Right ventricle myocardium inferior (tissue), 1 donor: ENCODE measurements around the gene ZNF469. TPM values are rescaled to one million over a fixed set of nuclear protein-coding genes. Genes with fewer than 3 reads are reported as not detected.
A peak's percentile ranks its signal among the peaks of the same experiment; 100 is the strongest.

Source experiments
- ATAC-seq: fragments of 200-7000 bp; cut with Tn5 transposase; one replicate; pipeline ENCODE4 v1.9.1; 2020; ENCODE audit warnings: mild to moderate bottlenecking, moderate library complexity
- DNase-seq: peaks from one replicate; pipeline ENCODE4 v3.0.0; 2021; ENCODE audit errors: missing footprints
- intact Hi-C: fragments of 100-400 bp; cut with DNase I; formaldehyde crosslinking; loops from one replicate; pipeline ENCODE4 v1.11.0; 2022
- long read RNA-seq: library from polyadenylated mRNA; unstranded; transcript quantifications from one replicate; pipeline ENCODE4 v2.0.0, GENCODE V29; 2021
- total RNA-seq: library from RNA; stranded (reverse); fragmentation: NEBNext Ultra II Directional; extraction: Animal tissue kit (Norgen Biotek cat#: 25700); gene quantifications from one replicate; pipeline ENCODE4 v1.2.1, GENCODE V29; 2021
- donor health status: DM: no; HTN: yes; CAD: no; lungs with severe emphysema.

Gene ZNF469, protein sequence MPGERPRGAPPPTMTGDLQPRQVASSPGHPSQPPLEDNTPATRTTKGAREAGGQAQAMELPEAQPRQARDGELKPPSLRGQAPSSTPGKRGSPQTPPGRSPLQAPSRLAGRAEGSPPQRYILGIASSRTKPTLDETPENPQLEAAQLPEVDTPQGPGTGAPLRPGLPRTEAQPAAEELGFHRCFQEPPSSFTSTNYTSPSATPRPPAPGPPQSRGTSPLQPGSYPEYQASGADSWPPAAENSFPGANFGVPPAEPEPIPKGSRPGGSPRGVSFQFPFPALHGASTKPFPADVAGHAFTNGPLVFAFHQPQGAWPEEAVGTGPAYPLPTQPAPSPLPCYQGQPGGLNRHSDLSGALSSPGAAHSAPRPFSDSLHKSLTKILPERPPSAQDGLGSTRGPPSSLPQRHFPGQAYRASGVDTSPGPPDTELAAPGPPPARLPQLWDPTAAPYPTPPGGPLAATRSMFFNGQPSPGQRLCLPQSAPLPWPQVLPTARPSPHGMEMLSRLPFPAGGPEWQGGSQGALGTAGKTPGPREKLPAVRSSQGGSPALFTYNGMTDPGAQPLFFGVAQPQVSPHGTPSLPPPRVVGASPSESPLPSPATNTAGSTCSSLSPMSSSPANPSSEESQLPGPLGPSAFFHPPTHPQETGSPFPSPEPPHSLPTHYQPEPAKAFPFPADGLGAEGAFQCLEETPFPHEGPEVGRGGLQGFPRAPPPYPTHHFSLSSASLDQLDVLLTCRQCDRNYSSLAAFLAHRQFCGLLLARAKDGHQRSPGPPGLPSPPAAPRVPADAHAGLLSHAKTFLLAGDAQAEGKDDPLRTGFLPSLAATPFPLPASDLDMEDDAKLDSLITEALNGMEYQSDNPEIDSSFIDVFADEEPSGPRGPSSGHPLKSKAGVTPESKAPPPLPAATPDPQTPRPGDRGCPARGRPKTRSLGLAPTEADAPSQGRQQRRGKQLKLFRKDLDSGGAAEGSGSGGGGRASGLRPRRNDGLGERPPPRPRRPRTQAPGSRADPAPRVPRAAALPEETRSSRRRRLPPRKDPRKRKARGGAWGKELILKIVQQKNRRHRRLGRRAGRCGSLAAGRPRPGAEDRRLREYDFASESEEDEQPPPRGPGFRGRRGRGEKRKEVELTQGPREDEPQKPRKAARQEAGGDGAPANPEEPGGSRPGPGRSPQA (N-terminal part only)
- 0.92 TPM for total RNA-seq
- long read RNA-seq = 0 reads

DNA sequence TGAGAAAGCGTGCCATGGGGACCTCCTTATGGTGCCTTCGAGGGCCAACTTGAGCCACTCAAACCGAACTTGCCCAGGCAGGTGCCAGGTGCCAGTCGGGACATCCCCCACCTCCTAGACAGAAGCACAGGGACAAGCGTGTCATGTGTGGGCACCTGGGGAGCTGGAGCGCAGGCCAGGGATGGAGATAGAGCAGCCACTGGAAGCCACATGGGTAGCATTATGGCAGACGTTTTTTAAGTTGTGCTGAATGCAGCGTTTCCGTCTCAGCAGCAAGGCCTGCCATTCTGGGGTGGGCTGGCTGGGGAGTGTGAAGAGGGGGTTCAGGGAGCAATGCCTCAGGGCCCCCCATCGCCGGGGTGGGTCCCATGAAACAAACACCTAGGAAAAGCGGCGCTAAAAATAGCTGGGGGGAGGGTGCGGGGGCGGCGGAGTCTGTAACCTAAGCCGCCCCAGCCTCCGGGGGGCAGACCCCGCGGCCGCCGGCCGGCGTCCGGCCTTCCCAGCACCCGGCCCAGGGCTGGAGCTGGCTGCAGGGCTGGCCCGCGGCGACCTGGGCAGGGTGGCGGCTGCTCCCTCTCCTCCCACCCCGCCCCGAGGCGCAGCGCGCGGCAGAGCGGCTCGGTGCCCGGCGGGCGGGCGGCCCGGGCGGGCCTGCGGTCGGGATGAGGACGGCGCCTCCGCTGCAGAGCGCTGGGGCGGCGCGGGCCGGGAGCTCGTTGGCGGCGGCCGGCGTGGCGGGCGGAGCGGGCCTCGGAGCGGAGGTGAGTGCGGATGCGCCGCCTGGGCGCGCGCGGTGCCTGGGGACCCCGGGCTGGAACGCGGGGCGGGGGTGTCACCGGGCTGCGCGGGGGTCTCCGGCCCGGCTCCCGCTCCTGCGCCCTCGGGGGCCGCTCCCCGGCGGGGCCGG, at the start of gene ZNF469:
Gene ZNF469, plus strand, starts transcription at position 469 of the 910 bp plus-strand sequence. CDS start 44,512 bp downstream, outside the sequence.
- ATAC-seq (peak; percentile 20), DNase-seq (peak; percentile 58)
- intact Hi-C loops = no loop called here

DNA sequence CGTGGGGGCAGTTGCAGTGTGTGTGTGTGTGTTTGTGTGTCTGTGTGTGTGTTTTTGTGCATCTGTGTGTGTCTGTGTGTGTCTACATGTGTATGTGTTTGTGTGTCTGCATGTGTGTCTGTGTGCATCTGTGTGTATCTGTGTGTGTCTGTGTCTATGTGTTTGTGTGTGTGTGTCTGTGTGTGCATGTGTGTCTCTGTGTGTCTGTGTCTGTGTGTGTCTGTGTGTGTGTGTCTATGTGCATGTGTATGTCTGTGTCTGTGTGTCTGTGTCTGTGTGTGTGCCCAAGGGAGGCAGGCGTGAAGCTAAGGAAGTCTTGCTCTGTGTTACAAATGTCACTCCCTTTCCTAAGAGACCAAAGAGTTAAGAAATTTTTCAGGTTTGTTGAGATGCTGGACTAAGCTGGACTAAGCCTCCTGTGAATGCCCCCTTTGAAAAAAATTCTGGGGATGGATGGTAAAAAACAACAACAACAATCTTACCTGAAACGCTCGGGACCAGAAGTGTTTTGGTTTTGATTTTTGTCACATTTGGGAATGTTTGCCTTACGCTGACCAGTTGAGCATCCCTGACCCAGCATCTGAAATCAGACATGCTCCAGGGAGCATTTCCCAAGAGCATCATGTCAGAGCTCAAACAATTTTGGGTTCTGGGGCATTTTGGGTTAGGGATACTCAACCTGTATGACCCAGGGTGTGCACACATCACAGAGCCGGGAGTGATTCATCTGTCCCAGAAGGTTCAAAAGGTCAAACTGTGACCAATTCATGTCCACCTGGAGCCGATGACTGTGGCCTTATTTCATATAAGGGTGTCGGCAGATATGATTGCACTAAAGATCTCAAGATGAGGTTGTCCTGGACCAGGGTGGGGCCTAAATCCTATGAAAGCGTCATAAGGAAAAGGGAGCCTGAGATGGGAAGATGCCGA, 48.6 kb upstream of the ZNF469 start:
- DNase-seq (no peak), ATAC-seq (no peak)
- intact Hi-C loops = no loop called here

DNA sequence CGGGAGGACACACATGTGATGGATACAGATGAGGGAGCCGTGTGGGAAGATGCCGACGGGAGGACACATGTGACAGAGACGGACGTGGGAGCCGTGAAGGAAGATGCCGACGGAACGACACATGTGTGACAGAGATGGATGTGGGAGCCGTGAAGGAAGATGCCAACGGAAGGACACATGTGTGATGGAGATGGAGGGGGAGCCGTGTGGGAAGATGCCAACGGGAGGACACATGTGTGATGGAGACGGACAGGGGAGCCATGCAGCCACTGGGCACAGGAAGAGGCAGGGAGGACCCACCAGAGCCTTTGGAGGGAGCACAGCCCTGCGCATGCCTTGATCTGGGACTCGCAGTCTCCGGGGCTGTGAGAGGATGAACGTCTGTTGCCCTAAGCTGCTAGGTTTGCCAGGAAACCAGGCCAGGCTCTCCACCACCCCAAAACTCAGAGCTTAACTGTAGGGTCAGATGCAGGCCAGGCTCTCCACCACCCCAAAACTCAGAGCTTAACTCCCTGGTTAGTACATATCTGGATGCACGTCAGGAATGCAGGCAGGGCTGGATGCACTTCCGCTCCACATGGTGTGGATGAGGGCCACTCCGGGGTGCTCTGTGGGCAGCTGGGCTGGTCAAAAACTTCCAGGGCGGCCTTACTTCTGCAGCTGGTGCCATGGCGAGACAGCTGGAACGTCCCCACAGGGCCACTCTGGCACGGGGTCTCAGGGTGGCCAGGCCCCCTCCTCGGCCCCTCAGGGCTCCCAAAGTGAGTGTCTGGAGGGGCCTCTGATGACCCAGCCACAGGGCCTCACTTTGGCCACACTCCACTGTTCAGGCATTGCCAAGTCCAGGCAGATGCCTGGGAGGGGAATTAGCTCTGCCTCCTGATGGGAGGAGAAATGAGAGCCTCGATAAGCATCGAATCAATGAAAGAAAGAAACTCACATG, 47.7 kb upstream of the ZNF469 start:
- ATAC-seq = no peak
- no peak for DNase-seq
- intact Hi-C loops = no loop called here

DNA sequence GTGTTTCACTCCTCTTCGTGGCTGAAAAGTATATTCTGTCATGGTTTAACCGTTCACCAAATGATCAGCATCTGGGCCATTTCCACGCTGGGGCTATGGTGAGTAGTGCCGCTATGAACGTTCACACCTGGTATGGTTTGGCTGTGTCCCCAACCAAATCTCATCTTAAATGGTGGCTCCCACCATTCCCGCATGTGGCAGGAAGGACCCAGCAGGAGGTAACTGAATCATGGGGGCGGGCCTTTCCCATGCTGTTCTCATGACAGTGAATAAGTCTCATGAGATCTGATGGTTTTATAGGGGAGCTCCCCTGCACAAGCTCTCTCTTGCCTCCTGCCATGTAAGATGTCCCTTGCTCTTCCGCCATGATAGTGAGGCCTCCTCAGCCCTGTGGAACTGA, 45.7 kb upstream of the ZNF469 start:
- DNase-seq = no peak
- intact Hi-C loops = no loop called here
- ATAC-seq = no peak

DNA sequence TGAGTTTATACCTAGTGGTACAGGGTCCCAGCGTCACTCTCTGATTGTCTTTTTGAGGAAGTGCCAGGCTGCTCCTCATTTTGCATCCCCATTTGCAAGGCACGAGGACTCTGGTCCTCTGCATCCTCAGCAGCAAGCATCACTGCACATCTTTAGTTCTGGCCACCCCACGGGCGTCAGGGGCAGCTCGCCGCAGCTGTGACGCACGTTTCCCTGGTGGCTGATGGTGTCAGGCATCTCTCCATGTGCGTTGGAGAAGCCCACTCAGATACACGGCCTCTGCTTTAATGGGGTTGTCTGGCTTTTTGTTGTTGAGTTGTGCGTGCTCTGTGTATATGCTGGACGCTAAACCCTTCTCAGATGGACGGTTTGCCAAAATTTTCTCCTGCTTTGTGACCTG, 45.2 kb upstream of the ZNF469 start:
- intact Hi-C loops = no loop called here
- no peak for DNase-seq
- no peak for ATAC-seq

DNA sequence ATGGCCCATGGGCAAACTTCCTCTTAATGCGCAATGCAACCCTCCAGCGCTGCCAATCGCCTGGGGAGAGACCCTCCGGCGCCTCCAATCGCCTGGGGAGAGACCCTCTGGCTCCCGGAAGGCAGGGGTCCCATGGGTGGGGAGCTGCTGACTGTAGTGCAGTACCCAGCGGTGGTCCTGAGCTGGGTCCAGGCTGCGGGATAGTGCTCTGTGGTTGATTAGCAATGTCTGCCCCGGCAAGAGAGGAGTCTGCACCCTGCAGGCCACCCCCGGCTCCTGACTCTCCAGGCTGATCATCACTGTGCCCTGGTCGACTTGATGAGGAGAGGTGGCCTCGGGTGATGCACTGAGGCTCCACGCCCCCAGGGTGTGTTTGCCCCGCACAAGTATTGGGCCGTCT, 44.6 kb upstream of the ZNF469 start:
- intact Hi-C loops = no loop called here
- DNase-seq (peak; percentile 22), ATAC-seq (no peak)

DNA sequence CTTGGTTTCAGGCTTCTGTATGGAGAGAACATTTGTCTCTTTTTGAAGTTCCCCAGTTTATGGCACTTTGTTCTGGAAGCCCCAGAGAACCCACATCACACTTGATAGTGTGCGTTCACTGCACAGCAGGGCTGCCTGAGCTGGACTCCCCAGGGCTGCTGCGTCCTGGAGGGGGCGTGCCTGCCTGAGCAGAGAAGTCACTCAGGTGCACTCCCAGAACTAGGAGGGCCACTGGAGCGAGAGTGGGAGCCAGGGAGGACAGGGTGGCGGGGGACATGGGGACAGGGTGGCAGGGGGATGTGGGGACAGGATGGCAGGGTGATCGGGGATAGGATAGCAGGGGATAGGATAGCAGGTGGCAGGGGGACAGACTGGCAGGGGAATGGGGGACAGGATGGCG, 43.9 kb upstream of the ZNF469 start:
- no peak for DNase-seq
- intact Hi-C loops = no loop called here
- ATAC-seq = no peak

DNA sequence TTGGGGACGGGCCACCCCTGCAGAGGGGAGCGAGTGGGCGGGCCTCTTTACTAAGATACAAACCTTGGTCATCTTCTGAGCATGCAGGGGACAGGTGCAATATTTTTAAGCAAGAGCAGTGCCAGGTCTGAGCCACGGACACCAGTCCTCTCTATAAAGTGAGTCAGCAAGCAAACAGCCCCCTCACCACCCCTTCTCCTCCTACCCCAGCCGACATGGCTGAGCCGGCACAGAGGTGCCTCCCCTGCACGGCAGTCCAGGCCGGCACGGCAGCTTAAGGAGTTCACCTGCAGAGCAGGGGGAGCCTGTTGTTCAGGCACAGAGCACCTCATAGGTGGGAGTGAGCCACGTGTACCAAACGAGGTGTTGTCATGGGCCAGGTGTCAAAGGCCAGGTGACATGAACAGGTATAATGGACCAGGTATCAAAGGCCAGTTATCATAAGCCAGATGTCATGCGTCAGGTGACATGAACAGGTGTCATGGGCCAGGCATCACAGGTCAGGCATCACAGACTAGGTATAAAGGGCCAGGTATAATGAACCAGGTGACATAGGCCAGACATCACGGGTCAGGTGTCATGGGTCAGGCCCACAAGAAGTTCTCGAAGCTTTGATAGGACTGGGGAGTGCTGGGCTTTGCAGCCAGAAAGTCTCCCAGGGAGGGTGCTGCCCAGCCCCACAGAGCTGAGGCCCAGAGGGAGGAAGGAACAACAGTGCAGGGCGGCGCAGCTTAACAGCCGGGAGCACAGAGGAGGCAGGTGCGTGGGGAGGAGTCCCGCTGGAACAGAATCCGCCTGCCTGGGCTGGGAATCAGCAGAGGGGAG, 42.6 kb upstream of the ZNF469 start:
- DNase-seq (no peak), ATAC-seq (no peak)
- intact Hi-C loops = no loop called here

DNA sequence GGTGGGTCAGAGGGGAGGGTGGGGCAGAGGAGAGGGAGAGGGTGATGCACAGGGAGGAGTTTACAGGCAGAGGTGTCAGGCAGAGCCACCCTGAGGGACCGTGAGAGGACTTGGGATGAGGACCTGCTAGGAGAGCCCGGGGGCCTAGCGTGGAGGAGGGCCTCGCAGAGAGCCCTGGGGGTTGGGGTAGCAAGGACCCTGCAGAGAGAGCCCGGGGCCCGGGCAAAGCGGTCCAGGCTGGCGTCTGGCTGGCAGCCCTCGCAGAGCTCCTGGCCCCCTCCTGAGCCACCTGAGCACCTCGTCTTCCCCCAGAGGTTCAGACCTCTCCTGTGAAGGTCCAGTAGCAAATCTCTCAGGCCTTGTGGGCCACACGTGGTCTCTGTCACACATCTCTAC, 42.0 kb upstream of the ZNF469 start:
- DNase-seq = no peak

DNA sequence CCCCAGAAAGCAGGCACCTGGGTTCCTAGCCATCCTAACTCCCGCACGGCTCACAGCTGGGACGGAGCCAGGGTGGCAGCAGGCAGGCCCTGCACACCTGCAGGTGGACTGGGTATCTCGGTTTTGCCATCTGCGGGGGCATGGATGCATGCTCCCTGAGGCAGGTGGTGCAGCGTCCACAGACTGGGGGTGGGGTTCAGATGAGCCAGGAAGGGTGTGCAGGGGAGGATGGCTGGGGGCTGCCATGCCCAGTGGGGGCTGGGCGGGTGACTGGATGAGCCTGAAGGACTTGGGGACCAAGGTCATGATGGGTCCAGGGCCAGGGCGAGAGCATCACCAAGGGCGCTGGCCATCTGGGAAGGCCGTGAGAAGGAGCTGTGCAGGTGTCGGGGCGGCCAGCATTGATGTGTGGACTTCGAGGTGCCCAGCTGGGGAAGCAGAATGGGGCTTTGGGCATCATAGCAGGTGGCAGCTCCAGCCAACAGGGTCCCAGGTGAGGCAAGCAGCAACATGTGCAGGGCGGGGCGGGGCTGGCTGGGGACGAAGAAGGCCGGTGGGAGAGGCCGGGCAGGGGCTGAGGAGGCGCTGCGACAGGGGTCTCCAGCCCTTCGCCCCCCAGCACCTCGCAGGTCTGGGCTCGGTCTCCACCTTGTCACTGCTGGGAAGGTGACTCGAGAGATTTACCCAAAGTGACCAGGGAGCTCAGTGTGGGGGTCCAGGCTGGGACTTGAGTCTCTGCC, 41.0 kb upstream of the ZNF469 start:
- ATAC-seq = no peak
- intact Hi-C loops = no loop called here
- peak; percentile 71 for DNase-seq

More for the DNA sequence above, 42.0 kb upstream of the ZNF469 start:
- ATAC-seq = no peak
- intact Hi-C loops = no loop called here

DNA sequence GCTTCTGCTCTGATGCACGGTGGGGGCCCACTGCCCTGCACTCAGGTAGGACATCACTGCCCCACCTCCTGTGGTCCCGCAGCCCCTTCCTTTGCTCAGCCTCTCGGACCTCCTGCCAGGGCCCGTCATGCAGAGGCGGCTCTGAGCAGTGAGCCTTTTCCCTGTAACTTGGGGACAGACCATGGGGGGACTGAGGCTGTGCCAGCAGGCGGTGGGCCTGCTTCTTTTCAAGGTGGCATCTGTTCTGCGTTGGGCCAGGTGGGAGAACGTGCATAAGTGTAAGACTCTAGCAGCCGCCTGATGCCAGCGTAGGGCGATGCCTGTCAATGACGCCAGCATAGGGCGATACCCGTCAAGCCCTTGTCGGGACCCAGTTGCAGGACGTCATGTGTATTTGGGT, 40.3 kb upstream of the ZNF469 start:
- ATAC-seq (no peak), DNase-seq (no peak)
- intact Hi-C loops = no loop called here

DNA sequence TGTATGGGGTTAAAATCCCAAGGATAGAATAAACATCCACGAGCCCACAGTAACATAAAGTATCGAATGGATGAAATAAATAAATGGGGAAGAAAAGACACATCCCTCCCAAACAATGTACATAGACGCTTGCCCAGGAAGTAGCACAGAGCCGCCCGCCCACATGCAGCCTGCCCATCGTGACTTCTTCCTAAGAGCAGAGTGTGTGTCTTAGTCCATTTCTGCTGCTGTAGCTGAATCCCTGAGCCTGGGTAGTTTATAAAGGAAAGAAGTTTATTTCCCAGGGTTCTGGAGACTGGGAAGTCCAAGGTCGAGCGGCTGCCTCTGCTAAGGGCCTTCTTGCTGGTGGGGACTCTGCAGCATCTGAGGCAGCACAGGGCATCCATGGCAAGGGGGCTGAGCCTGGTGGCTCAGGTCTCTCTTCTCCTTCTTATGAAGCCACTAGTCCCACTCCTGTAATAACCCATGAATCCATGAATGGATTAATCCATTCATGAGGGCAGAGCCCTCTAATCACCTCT, 39.4 kb upstream of the ZNF469 start:
- ATAC-seq = no peak
- DNase-seq = no peak
- intact Hi-C loops = no loop called here

DNA sequence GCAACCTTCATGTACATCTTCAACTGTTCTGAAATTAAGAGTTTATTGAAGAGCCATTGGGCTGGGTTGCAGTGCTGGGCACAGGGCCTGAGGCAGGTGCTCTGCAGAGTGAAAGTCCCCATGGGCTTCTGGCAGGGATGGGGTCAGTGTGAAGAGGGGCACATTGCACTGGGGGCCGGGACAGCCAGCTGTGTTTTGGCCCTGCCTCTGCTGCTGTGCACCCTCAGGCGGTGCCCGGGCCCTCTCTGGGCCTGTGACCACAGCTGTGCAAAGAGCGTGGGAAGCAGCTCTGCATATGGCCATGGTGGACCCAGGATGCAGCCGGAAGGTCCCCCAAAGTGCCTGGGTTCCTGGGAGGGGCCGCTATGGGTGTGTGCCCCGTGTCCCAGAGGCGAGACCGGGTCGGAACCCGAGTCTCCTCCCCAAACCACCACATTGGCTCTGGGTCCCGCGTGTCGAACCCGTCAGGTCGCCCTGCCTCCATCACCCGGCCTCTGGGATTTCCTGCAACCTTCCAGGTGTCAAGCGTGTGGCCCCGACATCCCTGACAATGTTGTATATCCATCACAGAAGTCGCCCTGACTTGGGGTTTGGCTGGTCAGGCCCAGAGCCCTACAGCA, 38.2 kb upstream of the ZNF469 start:
- ATAC-seq (no peak), DNase-seq (peak; percentile 46)
- intact Hi-C loops = no loop called here

DNA sequence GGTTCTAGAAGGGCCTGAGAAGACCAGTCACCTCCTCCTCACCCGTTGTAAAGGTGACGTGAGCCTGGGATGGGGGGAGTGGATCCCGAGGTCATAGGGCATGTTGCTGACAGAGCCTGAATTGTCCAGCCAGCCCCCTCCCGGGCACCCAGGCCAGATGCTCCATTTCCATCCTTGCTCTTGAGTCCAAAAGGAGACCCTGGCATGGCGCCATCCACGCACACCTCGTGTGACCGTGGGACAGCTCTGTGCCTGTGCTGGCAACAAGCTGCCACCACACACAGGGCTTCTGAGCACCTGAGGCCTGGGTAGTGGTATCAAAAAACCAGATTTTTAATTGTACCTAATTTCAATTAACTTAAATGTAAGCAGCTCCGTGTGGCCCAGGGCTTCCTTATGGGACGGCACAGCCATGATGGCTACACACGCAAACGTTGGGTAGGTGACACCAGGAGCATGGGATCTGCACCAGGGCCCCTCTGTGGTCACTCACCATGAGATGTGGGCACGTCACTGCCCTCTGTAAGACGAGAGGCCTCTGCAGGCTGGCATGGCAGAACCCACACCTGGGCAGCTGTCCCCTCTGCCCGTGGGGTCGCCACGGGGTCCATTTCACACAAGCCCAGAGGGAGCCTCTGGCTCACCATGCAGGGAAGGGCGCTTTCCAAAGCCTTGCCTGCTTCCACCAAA, 37.6 kb upstream of the ZNF469 start:
- no peak for ATAC-seq
- intact Hi-C loops = no loop called here
- peak; percentile 51 for DNase-seq
